ENCODE data around the gene ARMS2.

DNA sequence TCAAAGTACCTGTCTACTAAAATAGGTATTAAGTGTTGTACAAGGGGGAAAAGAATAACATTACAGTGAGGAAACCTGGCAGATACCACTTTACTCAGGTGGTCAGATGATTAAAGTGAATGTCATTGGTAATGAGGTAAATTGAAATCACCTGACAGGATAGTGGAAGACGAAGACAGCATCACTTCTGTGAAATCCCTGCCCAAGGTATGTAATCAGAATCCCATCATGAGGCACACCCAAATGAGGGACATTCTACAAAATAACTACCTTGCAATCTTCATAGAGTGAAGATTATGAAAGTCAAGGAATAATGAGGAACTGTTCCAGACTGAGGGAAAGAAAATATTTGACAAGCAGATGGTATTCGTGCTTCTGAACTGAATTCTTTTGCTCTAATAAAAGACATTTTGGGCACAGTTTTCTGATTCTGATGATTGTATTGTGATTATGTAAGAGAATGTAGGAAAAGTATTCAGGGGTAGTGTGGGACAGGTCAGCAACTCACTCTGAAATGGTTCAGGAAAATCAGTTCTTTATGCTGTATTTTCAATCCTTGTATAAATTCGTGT, 33.3 kb upstream of the ARMS2 start:
- TF ChIP-seq, protein P1, sequence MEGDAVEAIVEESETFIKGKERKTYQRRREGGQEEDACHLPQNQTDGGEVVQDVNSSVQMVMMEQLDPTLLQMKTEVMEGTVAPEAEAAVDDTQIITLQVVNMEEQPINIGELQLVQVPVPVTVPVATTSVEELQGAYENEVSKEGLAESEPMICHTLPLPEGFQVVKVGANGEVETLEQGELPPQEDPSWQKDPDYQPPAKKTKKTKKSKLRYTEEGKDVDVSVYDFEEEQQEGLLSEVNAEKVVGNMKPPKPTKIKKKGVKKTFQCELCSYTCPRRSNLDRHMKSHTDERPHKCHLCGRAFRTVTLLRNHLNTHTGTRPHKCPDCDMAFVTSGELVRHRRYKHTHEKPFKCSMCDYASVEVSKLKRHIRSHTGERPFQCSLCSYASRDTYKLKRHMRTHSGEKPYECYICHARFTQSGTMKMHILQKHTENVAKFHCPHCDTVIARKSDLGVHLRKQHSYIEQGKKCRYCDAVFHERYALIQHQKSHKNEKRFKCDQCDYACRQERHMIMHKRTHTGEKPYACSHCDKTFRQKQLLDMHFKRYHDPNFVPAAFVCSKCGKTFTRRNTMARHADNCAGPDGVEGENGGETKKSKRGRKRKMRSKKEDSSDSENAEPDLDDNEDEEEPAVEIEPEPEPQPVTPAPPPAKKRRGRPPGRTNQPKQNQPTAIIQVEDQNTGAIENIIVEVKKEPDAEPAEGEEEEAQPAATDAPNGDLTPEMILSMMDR (conservative IDR thresholded peaks at IDR 0.05; ENCODE audit: low read length) = no peak
- TF ChIP-seq EZH2phosphoT487 (IDR thresholded peaks at IDR 0.05; ENCODE audit: borderline replicate concordance) = no peak
